ENCODE data around the gene OSBPL5.
A peak's percentile ranks its signal among the peaks of the same experiment; 100 is the strongest.
"Not testable (repeated sequence)": the region's sequence is repeated elsewhere in the genome, so short reads cannot be mapped to it uniquely, and the experiment has no call there.

OSBPL5 gene

GRCh38 chr11:3080104-3080503, 85.0 kb downstream of the OSBPL5 start:
- no peak for DNase-seq

GRCh38 chr11:3077846-3078440, 87.2 kb downstream of the OSBPL5 start:
- no peak for DNase-seq

GRCh38 chr11:3077189-3077836, 87.8 kb downstream of the OSBPL5 start:
- no peak for DNase-seq

- peak in 2 of 3 experiments; percentile 80 to 92 for DNase-seq
Measured at GRCh38 chr11:3074912-3075589, 90.1 kb downstream of the OSBPL5 start.

- peak in 2 of 3 experiments; percentile 5 to 11 for DNase-seq
Measured at GRCh38 chr11:3073029-3073435, 92.1 kb downstream of the OSBPL5 start.

GRCh38 chr11:3069425-3069824, 95.7 kb downstream of the OSBPL5 start:
- DNase-seq: no peak

- DNase-seq: not testable (repeated sequence)
Measured at GRCh38 chr11:3066308-3066707, 98.8 kb downstream of the OSBPL5 start.

GRCh38 chr11:3064709-3065108, 100.4 kb downstream of the OSBPL5 start:
- DNase-seq: not testable (repeated sequence)

- not testable (repeated sequence) for DNase-seq
Measured at GRCh38 chr11:3063876-3064275, 101.2 kb downstream of the OSBPL5 start.

- not testable (repeated sequence) for DNase-seq
Measured at GRCh38 chr11:3063432-3063831, 101.7 kb downstream of the OSBPL5 start.

- DNase-seq: no peak
Measured at GRCh38 chr11:3060436-3061025, 104.6 kb downstream of the OSBPL5 start.

- DNase-seq: no peak
Measured at GRCh38 chr11:3058753-3059664, 106.1 kb downstream of the OSBPL5 start.

GRCh38 chr11:3057069-3057963, 107.8 kb downstream of the OSBPL5 start, which contains the start of gene CARS1:
Gene CARS1 (minus strand): TSS chr11:3057423. CDS start chr11:3057367, 56 bp downstream.
- DNase-seq: peak; percentile 91 to 95 (median 94)

- no peak for DNase-seq
Measured at GRCh38 chr11:3056296-3057068, 108.6 kb downstream of the OSBPL5 start.

GRCh38 chr11:3055891-3056290, 109.2 kb downstream of the OSBPL5 start:
- no peak for DNase-seq

- DNase-seq: peak in 1 of 3 experiments; percentile 94
Measured at GRCh38 chr11:3052567-3052966, 112.5 kb downstream of the OSBPL5 start.

- peak; percentile 76 to 98 (median 89) for DNase-seq
Measured at GRCh38 chr11:3052109-3052479, 113.0 kb downstream of the OSBPL5 start.

- peak in 1 of 3 experiments; percentile 87 for DNase-seq
Measured at GRCh38 chr11:3051196-3052108, 113.7 kb downstream of the OSBPL5 start.
